HG02642 (cell line): ENCODE data around the gene ZNF8.
A peak's percentile ranks its signal among the peaks of the same experiment; 100 is the strongest.
"Not testable (repeated sequence)": the region's sequence is repeated elsewhere in the genome, so short reads cannot be mapped to it uniquely, and the experiment has no call there.

Experiments used
- ATAC-seq: cut with Tn5 transposase; IDR thresholded peaks from one replicate; pipeline ENCODE4 v1.9.1; 2021; ENCODE audit warnings: mild to moderate bottlenecking; ENCODE audit not compliant: unreplicated experiment, poor library complexity

The ZNF8 gene

DNA sequence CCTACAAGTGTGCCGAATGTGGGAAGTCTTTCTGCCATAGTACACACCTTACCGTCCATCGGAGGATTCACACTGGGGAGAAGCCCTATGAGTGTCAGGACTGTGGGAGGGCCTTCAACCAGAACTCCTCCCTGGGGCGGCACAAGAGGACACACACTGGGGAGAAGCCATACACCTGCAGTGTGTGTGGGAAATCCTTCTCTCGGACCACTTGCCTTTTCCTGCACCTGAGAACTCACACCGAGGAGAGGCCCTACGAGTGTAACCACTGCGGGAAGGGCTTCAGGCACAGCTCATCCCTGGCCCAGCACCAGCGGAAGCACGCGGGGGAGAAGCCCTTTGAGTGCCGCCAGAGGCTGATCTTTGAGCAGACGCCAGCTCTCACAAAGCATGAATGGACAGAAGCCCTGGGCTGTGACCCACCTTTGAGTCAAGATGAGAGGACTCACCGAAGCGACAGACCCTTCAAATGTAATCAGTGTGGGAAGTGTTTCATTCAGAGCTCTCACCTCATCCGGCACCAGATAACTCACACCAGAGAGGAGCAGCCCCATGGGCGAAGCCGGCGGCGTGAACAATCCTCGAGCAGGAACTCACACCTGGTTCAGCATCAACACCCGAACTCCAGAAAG is 16.1 kb downstream of the ZNF8 start:
- no peak for ATAC-seq

DNA sequence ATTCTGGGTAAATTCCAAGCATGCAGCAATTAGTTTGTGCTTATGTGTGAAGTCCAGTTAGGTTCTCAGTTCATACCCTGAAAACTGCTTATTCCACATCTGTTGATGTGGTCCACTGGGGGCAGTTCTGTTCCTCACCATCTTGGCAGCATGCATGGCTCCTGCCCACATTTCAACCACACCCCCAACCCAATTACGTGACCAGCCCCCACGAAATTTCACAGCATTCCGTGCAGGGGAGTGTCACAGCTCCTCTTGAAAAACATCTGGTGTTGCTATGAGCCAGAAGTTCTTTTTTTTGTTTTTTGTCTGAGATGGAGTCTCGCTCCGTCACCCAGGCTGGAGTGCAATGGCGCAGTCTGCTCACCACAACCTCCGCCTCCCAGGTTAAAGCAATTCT is 17.3 kb downstream of the ZNF8 start:
- no peak for ATAC-seq

DNA sequence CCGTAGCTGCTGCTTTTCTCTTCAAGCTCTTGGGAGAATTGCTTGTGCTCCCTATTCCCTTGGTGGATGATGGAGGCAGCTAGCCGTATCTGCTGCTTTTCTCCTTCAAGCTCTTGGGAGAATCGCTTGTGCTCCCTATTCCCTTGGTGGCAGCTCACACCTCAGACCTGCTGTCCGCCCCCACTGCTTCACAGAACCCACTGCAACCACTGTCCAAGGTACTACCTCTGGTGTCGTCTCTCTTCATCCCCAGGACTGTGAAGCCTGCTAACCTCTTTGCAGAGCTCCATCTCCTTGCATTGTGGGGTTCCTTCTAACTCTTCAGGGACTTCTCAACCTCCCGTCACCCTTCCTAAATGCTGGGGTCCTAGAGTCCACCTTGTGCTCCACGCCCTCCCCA is 21.9 kb downstream of the ZNF8 start:
- no peak for ATAC-seq

DNA sequence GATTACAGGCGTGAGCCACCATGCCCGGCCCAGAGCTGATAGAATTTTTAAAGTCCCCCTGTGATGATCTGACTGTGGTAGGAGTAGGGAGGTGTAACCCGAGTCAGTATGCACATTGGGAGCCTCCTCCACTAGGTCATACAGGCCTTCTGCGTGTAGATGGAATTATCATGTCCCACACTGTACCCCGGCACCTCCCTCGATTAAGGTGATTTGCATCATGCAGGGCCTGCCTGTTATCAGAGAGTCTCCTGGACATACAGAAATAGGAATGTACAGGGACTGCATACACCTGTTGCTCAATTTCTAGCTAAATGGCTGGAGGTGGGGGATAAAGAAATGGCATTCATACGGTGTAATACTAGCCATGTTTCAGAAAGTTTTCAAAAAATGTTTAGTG is 25.5 kb downstream of the ZNF8 start:
- no peak for ATAC-seq

DNA sequence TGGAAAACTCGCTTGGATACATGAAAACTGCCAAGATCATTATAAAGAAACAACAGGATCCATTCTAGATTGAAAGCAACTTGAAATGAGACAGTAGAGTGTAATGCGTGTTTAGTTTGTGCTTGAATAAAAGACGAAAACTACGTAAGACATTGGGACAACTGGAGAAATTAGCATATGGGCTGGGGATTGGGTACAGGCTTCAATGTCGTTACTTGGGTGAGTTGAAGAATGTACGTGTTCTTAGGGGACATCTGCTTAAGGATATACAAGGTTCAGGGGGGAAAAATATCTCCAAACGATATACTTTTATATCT is 26.0 kb downstream of the ZNF8 start:
- ATAC-seq: peak; percentile 3

DNA sequence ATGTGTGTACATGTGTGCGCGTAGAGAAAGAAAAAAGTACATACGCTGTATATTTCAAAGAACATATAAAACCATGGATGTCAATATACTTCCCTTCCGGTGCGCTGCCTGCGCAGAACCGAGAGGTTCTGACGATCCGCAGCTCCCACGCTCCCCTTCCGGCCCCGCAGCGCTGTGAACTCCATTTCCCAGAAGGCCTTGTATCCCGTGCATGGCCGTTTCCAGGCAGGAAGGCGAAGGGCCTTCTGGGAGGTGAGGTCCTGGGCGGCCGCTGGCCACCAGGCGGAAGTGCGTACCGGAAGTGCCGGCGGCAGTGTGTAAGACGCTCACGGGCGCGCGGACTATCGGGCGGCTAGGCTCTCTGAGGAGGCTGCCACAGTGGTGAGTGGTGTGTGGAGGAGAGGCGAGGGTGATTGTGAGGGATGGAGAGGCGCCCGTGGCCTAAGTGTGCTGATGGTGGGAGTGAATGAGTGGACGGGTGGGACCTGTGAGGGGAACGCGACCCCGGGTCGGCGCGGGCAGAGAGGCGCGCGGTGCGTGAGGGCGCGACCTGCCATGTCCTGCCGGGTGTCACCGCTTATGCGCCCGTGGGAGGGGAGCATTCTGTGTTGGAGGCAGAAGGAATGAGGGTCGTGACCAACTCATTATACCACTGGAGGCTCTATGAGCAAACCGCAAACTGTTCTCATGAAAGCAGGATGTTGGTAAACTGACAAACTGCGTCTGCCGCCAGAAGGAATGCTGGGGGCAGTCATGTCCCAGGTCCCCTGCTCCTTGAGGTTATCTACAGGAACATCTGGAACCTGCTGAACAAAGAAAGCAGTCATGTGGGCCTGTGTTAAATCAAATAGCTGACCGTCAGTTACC is 26.5 kb downstream of the ZNF8 start, which contains the start of gene ERVK3-1:
ERVK3-1 (plus strand) TSS at position 313 of the 867 bp plus-strand sequence. CDS start 6,792 bp downstream, outside the sequence.
- peak; percentile 95 for ATAC-seq

DNA sequence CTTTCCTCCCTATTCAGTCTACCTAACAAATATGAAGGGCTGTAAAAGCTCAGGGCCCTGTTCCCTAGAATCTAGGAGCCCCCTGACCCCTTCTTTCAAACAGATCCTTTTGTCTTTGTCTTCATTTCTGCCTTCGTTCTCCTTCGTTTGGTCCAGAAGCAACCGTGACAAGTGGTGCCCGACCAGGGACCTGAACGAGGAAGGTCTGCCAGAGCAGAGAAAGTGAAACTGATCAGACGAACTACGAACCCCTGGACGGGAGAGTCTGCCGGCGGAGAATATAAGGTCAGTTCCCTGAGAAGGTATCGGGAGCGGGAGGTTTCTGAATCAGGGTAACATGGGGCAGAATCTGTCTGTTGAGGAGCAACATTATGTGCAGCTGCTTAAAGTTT is 27.2 kb downstream of the ZNF8 start:
- ATAC-seq: no peak

DNA sequence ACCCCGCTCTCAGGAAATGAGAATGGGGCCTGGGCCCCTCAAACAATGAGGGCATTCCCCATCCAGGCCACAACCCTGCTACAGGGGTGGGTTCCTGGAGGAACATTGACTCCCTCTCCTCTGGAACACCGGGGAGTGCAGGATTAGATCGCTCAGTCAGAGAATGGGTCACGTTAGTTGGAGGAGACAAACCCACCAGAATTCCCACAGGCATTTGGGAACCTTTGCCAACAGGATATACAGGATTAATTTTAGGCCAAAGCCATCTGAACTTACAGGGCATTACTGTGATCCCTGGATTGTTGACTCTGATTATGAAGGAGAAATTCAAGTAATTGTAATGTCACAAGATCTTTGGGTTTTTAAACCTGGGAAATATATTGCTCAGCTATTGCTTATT is 29.0 kb downstream of the ZNF8 start:
- no peak for ATAC-seq

DNA sequence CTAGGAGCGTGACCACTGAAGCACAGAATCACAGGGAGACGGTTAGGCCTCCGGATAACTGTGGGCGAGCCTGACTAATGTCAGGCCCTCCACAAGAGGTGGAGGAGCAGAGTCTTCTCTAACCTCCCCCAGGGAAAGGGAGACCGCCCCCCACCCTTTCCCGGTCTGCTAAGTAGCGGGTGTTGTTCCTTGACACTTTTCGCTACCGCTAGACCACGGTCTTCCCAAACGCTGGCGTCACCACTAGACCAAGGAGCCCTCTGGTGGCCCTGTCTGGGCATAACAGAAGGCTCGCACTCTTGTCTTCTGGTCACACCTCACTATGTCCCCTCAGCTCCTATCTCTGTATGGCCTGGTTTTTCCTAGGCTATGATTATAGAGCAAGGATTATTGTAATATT is 31.9 kb downstream of the ZNF8 start:
- not testable (repeated sequence) for ATAC-seq

DNA sequence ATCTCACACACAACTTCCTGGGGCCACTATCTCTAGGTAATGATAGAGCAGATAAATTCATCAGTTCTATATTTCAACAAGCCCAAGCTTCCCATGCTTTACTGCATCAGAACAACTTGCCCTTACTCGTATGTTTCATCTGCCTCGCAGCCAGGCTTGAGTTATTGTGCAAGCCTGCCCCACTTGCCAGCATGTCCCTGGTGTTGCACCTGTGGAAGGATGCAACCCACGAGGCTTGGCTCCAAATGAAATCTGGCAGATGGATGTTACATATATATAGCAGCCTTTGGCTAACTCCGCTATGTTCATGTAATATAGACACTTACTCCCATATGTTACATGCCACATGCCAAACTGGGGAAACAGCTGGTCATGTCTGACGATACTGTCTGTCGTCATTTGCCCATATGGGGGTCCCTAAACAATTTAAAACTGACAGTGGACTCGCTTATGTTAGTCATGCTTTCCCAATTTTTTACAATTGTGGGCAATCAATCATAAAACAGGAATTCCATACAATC is 32.6 kb downstream of the ZNF8 start:
- ATAC-seq: no peak

DNA sequence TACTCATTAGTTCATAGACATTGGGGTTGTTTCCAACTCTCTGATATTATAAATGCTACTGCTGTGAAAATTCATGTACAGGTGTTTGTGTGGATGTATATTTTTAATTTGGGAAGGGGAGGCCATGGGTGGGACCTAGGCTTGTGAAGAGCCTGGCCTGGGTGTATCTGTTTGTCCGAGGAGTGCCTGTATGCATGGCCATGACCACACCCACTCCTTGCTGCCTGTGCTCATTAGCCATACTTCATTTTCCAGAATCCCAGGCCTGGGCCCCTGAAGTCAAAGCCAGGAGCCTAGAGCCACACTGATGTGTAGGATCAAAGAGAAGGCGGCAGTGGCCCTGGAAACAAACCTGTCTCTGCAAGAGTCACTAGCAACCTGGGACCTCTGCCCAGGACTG is 36.8 kb downstream of the ZNF8 start:
- ATAC-seq: no peak

DNA sequence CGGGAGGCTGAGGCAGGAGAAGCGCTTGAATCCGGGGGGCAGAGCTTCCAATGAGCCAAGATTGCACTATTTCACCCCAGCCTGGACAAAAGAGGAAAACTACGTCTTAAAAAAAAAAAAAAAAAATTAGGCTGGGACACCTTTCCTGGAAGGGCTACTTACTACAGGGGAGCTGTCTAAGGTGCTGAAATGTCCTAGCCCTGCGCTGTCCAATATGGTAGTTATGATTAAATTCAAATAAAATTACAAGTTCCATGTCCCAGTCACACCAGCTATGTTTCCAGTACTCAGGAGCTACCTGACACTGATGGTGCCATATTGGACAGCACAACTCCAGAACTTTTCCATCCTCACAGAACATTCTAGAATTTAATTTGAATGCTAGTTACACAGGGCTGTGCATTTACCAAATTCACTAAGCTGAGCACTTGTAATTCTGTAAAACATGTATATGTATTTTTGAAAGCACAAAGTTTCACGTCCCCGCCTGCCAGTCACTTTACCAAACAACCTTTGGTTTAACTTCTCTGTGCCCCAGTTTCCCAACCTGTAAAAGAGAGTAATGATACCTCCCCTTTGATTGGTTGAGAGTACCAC is 38.8 kb downstream of the ZNF8 start:
- ATAC-seq: no peak

DNA sequence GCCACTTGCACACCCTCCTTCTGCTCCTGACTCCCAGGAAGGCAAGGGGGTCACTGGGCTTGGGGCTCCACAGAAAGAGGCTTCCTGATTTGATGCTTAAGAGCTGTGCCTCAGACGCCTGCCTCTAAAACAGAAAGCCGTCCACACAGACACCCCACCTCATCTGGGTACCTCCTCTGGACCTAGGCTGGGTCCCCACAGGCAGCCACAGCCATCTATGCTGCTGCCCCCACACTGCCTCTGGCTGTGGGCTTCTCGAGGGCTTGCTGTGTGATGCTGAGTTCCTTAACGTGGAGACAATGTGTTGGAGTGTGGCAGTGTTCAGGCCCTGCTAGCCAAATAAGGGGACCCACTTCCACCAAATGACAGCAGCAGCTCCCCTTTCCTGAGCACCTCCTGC is 39.5 kb downstream of the ZNF8 start:
- ATAC-seq: no peak

DNA sequence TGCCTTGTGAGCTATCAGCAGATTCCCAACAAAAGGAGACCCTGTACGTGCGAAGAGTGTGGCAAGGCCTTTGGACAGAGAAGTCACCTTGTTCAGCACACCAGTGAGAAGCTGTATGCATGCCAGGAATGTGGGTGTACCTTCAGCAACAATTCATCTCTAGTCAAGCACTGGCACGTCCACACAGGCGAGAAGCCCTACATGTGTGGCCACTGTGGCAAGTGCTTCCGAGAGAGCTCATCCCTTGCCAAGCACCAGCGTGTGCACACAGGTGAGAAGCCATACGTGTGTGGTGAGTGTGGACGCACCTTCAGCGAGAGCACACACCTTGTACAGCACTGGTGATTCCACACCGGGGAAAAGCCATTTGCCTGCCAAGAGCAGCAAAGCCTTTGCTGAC is 40.5 kb downstream of the ZNF8 start:
- no peak for ATAC-seq

DNA sequence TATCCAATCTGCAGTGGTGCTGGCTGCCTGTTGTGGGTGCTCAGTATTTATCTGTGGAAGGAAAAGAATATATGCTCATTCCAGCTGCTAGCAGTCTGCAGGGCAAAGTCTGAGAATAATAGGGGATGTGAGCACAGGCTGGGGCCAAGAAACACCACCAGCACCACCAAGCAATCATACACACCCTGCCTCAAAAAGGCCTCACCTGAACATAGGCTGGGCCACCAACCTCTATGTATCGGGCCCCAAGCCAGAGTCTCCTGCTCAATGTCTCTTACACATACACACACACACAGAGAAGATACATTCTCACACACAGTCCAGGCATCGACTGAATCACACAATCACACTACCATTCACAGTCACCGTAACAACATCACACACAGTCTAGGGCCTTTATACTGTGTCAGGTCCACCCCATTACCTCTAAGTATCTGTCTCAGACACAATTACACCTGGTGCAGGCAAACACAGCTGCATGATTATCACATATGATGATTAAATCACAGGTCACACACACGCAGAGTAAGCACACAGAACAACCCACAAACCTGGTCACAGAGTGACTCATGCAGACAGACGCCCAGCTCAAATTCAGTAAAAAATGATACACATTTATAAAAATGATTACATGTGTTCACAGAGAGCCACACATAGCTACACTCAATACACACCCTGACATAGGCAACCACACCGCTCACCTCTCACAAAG is 46.7 kb downstream of the ZNF8 start:
- ATAC-seq: no peak

DNA sequence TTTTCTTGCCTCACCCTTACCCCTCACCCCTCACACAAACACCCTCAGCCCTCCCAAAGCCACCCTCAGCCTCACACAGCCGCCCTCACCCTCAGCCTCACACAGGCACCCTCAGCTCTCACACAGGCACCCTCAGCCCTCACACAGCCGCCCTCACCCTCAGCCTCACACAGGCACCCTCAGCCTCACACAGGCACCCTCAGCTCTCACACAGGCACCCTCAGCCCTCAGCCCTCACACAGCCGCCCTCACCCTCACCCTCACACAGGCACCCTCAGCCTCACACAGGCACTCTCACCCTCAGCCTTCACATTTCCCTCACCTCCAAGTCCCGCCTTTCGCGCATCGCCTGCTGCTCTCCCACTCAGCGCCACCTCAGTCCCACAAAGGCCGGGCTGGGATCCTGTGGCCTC is 47.8 kb downstream of the ZNF8 start:
- peak; percentile 1 for ATAC-seq

DNA sequence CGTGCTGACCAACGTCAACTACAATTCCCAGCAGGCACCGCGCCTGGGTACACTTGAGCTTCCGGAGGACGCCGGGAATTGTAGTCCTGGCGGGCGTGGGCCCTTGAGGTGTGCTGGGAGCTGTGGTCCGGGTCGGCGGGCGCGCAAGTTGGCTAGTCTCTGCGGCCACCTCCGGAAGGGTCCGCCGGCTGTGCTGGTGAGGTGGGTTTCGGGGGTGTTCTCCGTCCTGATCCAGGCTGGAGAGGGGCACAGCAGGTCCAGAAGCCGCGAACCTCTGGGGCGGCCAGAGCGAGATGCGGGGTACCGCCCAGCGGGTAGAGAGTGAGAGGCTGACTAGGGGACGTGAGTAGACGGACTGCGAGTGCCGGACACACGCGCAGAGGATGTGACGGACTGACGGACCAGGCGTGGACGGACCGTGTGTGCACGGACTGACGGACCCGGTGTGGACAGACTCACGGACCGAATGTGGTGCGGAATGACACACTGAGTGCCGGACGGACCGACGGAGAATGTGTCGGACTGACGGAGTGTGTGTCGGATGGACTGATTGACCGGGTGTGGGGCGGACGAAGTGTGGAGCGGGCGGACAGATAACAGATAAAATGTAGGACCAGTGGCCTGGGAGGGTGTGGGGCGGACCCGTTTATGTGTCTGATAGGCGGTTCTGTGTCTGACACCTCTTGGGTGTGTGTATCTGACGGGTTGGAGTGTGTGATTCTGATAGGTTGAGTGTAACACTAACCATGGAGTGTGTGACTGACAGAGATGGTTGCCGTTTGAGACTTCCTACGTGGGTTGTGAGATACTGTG is 48.4 kb downstream of the ZNF8 start, which contains the start of gene ZSCAN22:
ZSCAN22 (plus strand) TSS at position 81 of the 813 bp plus-strand sequence. CDS start 7,809 bp downstream, outside the sequence.
- ATAC-seq: peak; percentile 88

DNA sequence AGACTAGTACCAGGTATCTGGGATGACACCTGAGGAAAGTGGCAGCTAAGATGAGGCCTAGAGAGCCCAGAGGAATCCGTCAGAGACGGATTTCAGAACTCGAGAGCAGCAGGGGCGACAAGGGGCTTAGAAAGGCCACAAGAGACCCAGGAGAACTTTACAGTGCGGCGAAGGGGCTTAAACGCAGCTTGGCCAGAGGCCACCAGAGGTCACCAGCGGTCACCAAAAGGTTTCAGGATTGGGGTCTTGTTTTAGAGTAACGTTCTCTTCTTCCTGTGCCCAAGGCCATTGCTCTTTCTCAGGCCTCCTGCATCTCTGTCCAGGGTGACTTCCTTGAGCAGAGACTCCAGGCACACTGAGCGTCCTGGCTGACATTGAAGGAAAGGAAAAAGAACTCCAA is 50.2 kb downstream of the ZNF8 start:
- no peak for ATAC-seq

DNA sequence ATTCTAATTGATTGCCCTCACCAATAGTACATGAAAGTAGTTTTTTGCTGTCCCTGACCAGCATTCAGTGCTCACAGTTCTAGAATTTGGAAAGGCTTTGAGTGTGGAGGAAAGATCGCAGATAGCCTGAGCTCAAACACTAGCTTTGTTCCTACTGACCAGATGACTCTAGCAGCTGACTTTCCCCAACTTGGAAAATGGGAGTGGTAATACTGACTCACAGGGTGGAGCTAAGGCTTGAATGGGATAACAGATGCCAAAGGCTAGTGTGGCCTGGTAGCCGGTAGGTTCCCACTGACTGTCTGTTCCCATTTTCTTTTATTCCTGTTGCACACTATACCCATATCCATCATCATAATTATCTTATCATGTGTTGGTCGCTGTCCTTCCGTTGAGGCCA is 51.7 kb downstream of the ZNF8 start:
- no peak for ATAC-seq

DNA sequence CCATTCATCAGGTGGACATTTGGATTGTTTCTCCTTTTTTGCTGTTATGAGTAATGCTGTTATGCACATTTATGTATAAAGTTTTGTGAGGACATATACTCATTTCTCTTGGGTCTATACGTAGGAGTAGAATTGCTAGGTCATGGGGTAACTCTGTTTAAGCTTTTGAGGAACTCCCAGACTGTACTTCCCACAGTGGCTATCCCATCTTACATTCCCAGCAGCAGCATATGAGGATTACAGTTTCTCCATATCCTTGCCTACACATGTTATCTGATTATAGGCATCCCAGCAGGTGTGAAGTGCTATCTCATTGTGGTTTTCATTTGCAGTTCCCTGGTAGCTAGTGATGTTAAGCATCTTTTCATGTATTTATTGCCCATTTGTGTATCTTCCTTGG is 53.9 kb downstream of the ZNF8 start:
- no peak for ATAC-seq
